ENCODE measurements around the gene PPFIBP2.

The PPFIBP2 gene

DNA sequence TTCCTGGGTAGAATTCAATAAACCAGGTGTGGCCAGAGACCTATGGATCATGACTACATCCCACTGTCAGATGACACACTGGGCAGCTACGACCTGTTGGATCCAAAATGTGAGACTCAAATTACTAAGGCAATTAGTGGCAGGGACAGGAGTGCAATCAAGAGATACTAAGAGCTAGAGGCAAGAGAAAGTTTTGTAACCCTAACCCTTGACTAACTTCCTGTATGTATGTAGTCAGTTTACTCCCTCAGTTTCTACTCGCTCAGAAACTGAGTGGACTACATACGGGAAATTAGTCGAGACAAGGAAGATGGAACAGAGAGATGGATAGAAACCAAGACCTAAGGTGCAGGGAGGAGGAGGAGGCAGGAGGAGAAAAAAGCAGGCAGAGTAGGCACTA is 156.8 kb downstream of the PPFIBP2 start:
- Histone ChIP-seq H4K20me1 (ENCODE audit: insufficient read depth, low read length) (no peaks in the 10 kb centered on the region), H3K4me3 (ENCODE audit: low read depth, low read length, poor library complexity, severe bottlenecking) (no peak overlapping the region), H2AFZ (ENCODE audit: low read length) (no peak overlapping the region), H3F3A (ENCODE audit: insufficient read depth, low read length) (no peaks in the 10 kb centered on the region), H3K36me3 (ENCODE audit: insufficient read depth, low read length) (peaks cover 12% of the 10 kb centered on the region; the same call in 1 of the 2 replicates), H3K4me2 (ENCODE audit: low read length) (no peak overlapping the region), H3K4me1 (ENCODE audit: insufficient read depth, low read length, severe bottlenecking) (peaks cover 27% of the 10 kb centered on the region), H3K9me2 (ENCODE audit: low read depth, low read length) (no peaks in the 10 kb centered on the region), H3K27ac (ENCODE audit: low read depth, low read length, poor library complexity, severe bottlenecking) (no peak overlapping the region), H3K9me3 (ENCODE audit: low read length) (no peaks in the 10 kb centered on the region), H3K27me3 (ENCODE audit: insufficient read depth, low read length) (no peaks in the 10 kb centered on the region; the same call in 1 of the 2 replicates), H3K9ac (ENCODE audit: low read length) (no peak overlapping the region), H3K79me2 (ENCODE audit: insufficient read depth, low read length) (no peaks in the 10 kb centered on the region)
- TF ChIP-seq, protein P1, sequence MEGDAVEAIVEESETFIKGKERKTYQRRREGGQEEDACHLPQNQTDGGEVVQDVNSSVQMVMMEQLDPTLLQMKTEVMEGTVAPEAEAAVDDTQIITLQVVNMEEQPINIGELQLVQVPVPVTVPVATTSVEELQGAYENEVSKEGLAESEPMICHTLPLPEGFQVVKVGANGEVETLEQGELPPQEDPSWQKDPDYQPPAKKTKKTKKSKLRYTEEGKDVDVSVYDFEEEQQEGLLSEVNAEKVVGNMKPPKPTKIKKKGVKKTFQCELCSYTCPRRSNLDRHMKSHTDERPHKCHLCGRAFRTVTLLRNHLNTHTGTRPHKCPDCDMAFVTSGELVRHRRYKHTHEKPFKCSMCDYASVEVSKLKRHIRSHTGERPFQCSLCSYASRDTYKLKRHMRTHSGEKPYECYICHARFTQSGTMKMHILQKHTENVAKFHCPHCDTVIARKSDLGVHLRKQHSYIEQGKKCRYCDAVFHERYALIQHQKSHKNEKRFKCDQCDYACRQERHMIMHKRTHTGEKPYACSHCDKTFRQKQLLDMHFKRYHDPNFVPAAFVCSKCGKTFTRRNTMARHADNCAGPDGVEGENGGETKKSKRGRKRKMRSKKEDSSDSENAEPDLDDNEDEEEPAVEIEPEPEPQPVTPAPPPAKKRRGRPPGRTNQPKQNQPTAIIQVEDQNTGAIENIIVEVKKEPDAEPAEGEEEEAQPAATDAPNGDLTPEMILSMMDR (IDR thresholded peaks at IDR 0.05; ENCODE audit: low read length): no peak
- TF ChIP-seq EZH2 (IDR thresholded peaks at IDR 0.05; ENCODE audit: borderline replicate concordance, low read length): no peak

DNA sequence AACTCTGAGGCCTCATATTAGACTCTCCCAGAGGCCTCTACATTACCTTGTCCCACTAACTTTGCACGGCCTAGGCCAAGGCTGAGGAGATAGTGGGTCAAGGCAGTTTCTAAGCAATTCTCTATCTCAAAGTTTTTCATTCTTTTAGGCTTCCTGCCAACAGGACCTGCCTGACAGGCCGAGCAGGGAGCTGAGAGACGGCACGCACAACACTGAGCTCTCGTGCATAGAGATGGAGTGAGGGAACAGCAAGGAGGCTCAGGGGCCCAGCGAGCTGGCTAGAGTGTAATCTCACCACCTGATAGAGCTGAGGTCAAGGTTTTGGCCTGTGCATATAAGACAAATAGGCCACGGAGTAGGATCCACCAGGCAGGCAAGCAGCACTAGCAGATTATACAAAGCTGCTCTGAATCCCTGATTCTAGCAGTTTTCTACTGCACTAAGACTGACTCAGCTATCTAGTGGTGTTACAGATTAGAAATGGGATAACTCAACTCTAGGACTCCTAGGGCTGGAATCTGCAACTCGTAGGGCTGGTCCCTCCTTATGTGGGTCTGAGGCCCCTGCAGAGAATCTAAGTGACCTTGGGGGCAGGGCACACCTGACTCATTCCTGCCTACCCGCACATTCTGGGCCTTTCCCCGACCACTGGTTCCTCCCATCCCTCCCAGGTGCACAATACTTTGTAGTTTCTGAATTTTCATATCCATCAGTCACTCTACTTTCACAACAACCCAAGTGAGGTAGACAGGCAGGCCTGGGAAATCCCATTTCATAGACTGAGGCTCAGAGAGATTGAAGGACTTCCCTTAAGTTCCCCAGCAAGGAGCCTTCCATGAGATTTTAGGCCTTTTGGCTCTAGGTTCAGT is 157.8 kb downstream of the PPFIBP2 start:
- Histone ChIP-seq H3K9me3 (ENCODE audit: low read length) (no peaks in the 10 kb centered on the region), H4K20me1 (ENCODE audit: insufficient read depth, low read length) (no peaks in the 10 kb centered on the region), H3F3A (ENCODE audit: insufficient read depth, low read length) (no peaks in the 10 kb centered on the region), H3K9ac (ENCODE audit: low read length) (no peak overlapping the region), H2AFZ (ENCODE audit: low read length) (no peak overlapping the region), H3K79me2 (ENCODE audit: insufficient read depth, low read length) (no peaks in the 10 kb centered on the region), H3K4me2 (ENCODE audit: low read length) (peak overlapping the region; percentile 6; the same call in 1 of the 2 replicates), H3K4me3 (ENCODE audit: low read depth, low read length, poor library complexity, severe bottlenecking) (no peak overlapping the region), H3K36me3 (ENCODE audit: insufficient read depth, low read length) (peaks cover 7% of the 10 kb centered on the region; the same call in 1 of the 2 replicates), H3K27me3 (ENCODE audit: insufficient read depth, low read length) (no peaks in the 10 kb centered on the region; the same call in 1 of the 2 replicates), H3K4me1 (ENCODE audit: insufficient read depth, low read length, severe bottlenecking) (peaks cover 27% of the 10 kb centered on the region), H3K27ac (ENCODE audit: low read depth, low read length, poor library complexity, severe bottlenecking) (peak overlapping the region; percentile 54), H3K9me2 (ENCODE audit: low read depth, low read length) (no peaks in the 10 kb centered on the region)
- TF ChIP-seq EZH2 (IDR thresholded peaks at IDR 0.05; ENCODE audit: borderline replicate concordance, low read length): no peak
- TF ChIP-seq, protein P1 (IDR thresholded peaks at IDR 0.05; ENCODE audit: low read length): no peak

DNA sequence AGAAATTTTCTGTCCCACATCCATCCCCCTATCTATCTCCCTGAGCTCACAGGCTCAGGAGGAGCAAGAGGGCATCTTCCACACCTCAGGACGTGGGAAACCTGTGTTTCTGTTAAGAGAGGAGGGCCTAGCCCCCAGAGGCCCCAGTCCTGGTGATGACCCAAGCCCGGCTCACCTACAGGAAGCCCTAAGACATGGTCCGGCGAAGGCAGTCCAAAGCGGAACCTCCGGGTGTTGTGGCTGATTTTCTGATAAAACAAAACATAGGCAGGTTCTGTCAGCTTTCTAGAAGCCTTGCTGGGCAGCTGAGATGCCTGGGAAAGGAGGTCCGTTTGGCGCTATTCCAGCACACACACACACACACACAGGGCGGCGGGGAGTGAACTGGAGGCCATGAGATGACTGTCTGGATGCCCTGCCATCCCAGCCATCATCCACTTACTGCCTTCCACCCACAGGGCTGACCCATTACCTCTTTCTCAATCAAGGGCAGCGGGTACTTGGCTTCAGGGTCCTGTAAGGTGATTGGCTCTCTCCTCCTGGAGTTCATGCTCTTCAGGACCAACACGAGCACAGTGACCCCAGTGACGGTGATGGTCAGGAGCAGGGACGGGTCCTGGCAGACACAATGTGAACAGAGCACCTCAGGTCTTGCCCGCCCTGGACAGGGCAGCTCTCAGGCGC is 158.6 kb downstream of the PPFIBP2 start:
- Histone ChIP-seq H3K27ac (ENCODE audit: low read depth, low read length, poor library complexity, severe bottlenecking) (peak overlapping the region; percentile 54), H2AFZ (ENCODE audit: low read length) (no peak overlapping the region), H3K4me1 (ENCODE audit: insufficient read depth, low read length, severe bottlenecking) (peaks cover 27% of the 10 kb centered on the region), H3K9me2 (ENCODE audit: low read depth, low read length) (no peaks in the 10 kb centered on the region), H3K9me3 (ENCODE audit: low read length) (no peaks in the 10 kb centered on the region), H3K9ac (ENCODE audit: low read length) (peak overlapping the region; percentile 63; the same call in 1 of the 2 replicates), H4K20me1 (ENCODE audit: insufficient read depth, low read length) (no peaks in the 10 kb centered on the region), H3K27me3 (ENCODE audit: insufficient read depth, low read length) (no peaks in the 10 kb centered on the region; the same call in 1 of the 2 replicates), H3F3A (ENCODE audit: insufficient read depth, low read length) (no peaks in the 10 kb centered on the region), H3K79me2 (ENCODE audit: insufficient read depth, low read length) (no peaks in the 10 kb centered on the region), H3K36me3 (ENCODE audit: insufficient read depth, low read length) (peaks cover 2% of the 10 kb centered on the region), H3K4me2 (ENCODE audit: low read length) (peak overlapping the region; percentile 72), H3K4me3 (ENCODE audit: low read depth, low read length, poor library complexity, severe bottlenecking) (peak overlapping the region; percentile 67)
- TF ChIP-seq, protein P1 (IDR thresholded peaks at IDR 0.05; ENCODE audit: low read length): no peak
- no peak for TF ChIP-seq EZH2 (IDR thresholded peaks at IDR 0.05; ENCODE audit: borderline replicate concordance, low read length)
